Motor neuron (in vitro differentiated cells): Measurements from ENCODE around the gene IL10RA. TPM values are rescaled to one million over a fixed set of nuclear protein-coding genes. Genes with fewer than 3 reads are reported as not detected.

ENCODE experiments used
- ATAC-seq, 8 experiments: fragments of 200-7000 bp; cut with Tn5 transposase; replicated peaks in 6 of 8; 2 replicates each; pipeline ENCODE4 v1.8.0; 2021; ENCODE audit warnings: mild to moderate bottlenecking in 8 of 8, moderate library complexity in 8 of 8
- H3K27ac ChIP-seq, 2 donors: fragments of 250-450 bp; sonication (Bioruptor Pico); 2 replicates each; pipeline ENCODE4 v1.9.0; 2021; ENCODE audit warnings: antibody characterized with exemption in 2 of 2, mild to moderate bottlenecking in 2 of 2, moderate library complexity in 1 of 2
- H3K4me1 ChIP-seq, 2 donors: fragments of 250-450 bp; sonication (Bioruptor Pico); replicated peaks in 1 of 2; 2 replicates each; pipeline ENCODE4 v1.6.1; 2021; ENCODE audit warnings: antibody characterized with exemption in 2 of 2, mild to moderate bottlenecking in 2 of 2, moderate library complexity in 1 of 2
- H3K4me3 ChIP-seq, 5 donors: fragments of 250-450 bp; sonication (Bioruptor Pico); 2 replicates each; pipeline ENCODE4 v1.9.0; 2021; ENCODE audit warnings: antibody characterized with exemption in 5 of 5, mild to moderate bottlenecking in 5 of 5, moderate library complexity in 4 of 5
- WGBS, 10 experiments: fragments of 450-650 bp; shearing (Covaris generic); methylation state at CpG; one replicate each; pipeline ENCODE4 v1.0.0; 2022; 5-methylcytosine and 5-hydroxymethylcytosine counted together
- in situ Hi-C, 9 experiments: fragments of 400-800 bp; cut with MboI; loops; one replicate each; pipeline ENCODE4 v1.15.0; 2021; ENCODE audit warnings: low sequenced_read_pairs in 9 of 9, low pct_unique_long_range_greater_than_20kb in 2 of 9; ENCODE audit not compliant: unreplicated experiment in 9 of 9
- total RNA-seq, 8 experiments: library from RNA; unstranded; fragments of 300-600 nt; gene quantifications; 2 replicates each; pipeline versions ENCODE4 v1.2.3 to v1.2.4, GENCODE V29; 2022

IL10RA gene
- total RNA-seq, 8 experiments from 2014 or later: 0.33 to 3.4 (median 1.0) TPM; not detected in 1

- Histone ChIP-seq H3K27ac (no peak overlapping the region), H3K4me1 (no peaks in the 10 kb centered on the region), H3K4me3 (no peak overlapping the region)
- no peak for ATAC-seq
- in situ Hi-C loops: no loop called here
- WGBS, 10 experiments: 0 to 60% (median 33%) methylated on average over 1 to 5 of the region's 10 CpGs; no CpG with 5 or more reads in 5 of the 10 experiments
Measured at GRCh38 chr11:117998664-117999353, 12.6 kb downstream of the IL10RA start.

GRCh38 chr11:117999354-117999993 is 13.3 kb downstream of the IL10RA start:
- Histone ChIP-seq H3K4me3 (no peak overlapping the region), H3K27ac (no peak overlapping the region), H3K4me1 (no peaks in the 10 kb centered on the region)
- no peak for ATAC-seq
- in situ Hi-C loops: no loop called here
- 40 to 60% (median 57%) methylated on average over 1 to 2 of the region's 3 CpGs; no CpG with 5 or more reads in 5 of the 10 experiments for WGBS, 10 experiments

DNA sequence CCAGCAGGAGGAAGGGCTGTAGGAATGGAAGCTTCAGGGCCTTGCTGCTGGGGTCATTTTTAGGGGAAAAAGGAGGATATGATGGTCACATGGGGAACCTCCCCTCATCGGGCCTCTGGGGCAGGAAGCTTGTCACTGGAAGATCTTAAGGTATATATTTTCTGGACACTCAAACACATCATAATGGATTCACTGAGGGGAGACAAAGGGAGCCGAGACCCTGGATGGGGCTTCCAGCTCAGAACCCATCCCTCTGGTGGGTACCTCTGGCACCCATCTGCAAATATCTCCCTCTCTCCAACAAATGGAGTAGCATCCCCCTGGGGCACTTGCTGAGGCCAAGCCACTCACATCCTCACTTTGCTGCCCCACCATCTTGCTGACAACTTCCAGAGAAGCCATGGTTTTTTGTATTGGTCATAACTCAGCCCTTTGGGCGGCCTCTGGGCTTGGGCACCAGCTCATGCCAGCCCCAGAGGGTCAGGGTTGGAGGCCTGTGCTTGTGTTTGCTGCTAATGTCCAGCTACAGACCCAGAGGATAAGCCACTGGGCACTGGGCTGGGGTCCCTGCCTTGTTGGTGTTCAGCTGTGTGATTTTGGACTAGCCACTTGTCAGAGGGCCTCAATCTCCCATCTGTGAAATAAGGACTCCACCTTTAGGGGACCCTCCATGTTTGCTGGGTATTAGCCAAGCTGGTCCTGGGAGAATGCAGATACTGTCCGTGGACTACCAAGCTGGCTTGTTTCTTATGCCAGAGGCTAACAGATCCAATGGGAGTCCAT is 14.1 kb downstream of the IL10RA start:
- H3K27ac ChIP-seq: no peak overlapping the region
- WGBS, 10 experiments: 0 to 100% (median 50%) methylated on average over 1 to 3 of the region's 4 CpGs; no CpG with 5 or more reads in 2 of the 10 experiments
- no peaks in the 10 kb centered on the region for H3K4me1 ChIP-seq

DNA sequence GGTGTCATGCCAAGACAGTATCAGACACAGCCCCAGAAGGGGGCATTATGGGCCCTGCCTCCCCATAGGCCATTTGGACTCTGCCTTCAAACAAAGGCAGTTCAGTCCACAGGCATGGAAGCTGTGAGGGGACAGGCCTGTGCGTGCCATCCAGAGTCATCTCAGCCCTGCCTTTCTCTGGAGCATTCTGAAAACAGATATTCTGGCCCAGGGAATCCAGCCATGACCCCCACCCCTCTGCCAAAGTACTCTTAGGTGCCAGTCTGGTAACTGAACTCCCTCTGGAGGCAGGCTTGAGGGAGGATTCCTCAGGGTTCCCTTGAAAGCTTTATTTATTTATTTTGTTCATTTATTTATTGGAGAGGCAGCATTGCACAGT is 14.6 kb downstream of the IL10RA start:
- Histone ChIP-seq H3K4me1 (no peaks in the 10 kb centered on the region), H3K4me3 (no peak overlapping the region), H3K27ac (no peak overlapping the region)
- in situ Hi-C loops: no loop called here
- ATAC-seq: no peak
- WGBS, 10 experiments: 80 to 83% methylated on average over 1 of the region's 1 CpG; no CpG with 5 or more reads in 8 of the 10 experiments

More for the DNA sequence above, 14.1 kb downstream of the IL10RA start:
- in situ Hi-C loops: no loop called here
- H3K4me3 ChIP-seq: no peak overlapping the region
- ATAC-seq: no peak

DNA sequence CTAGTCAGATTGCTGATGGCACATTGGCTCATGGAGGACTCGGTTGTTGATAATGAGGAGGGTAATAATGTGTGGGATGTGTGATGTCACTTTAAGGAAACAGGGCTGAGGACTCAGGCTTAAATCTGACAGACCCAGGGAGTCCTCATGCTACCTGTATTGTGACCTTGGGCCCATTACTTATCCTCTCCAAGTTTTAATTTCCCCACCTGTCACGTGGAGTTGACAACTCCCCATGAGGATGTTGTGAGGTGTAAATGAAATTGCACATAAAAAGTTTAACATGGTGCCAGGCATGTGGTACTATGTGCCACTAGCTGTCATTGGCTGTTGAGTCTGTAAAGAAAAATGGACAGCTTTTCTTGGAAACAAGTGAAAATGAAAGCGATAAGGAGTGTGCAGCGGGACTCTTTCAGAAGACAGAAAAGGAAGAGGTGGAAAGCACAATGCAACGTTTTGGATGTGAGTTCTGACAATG is 15.3 kb downstream of the IL10RA start:
- no peak for ATAC-seq
- WGBS, 10 experiments: 24 to 100% (median 70%) methylated on average over 2 to 5 of the region's 5 CpGs
- in situ Hi-C loops: no loop called here
- Histone ChIP-seq H3K4me1 (no peaks in the 10 kb centered on the region), H3K27ac (no peak overlapping the region), H3K4me3 (no peak overlapping the region)

- ATAC-seq: no peak
- in situ Hi-C loops: no loop called here
- Histone ChIP-seq H3K27ac (no peak overlapping the region), H3K4me1 (no peaks in the 10 kb centered on the region), H3K4me3 (no peak overlapping the region)
- 42 to 100% (median 89%) methylated on average over 1 to 4 of the region's 6 CpGs; no CpG with 5 or more reads in 3 of the 10 experiments for WGBS, 10 experiments
Measured at GRCh38 chr11:118002010-118002540, 15.9 kb downstream of the IL10RA start.

- peak in 1 of 8 experiments; percentile 34 for ATAC-seq
- Histone ChIP-seq H3K4me3 (no peak overlapping the region), H3K27ac (no peak overlapping the region), H3K4me1 (no peaks in the 10 kb centered on the region)
- 0 to 100% (median 69%) methylated on average over 1 to 6 of the region's 7 CpGs; no CpG with 5 or more reads in 4 of the 10 experiments for WGBS, 10 experiments
- in situ Hi-C loops: no loop called here
Measured at GRCh38 chr11:118002541-118003423, 16.6 kb downstream of the IL10RA start.

- 20 to 100% (median 58%) methylated on average over 1 to 4 of the region's 4 CpGs for WGBS, 10 experiments
- ATAC-seq: no peak
- in situ Hi-C loops: no loop called here
- H3K4me1 ChIP-seq: no peaks in the 10 kb centered on the region
- H3K27ac ChIP-seq: no peak overlapping the region
- H3K4me3 ChIP-seq: no peak overlapping the region
Measured at GRCh38 chr11:118003456-118003855, 17.3 kb downstream of the IL10RA start.

GRCh38 chr11:118004543-118005223 is 18.5 kb downstream of the IL10RA start:
- no peak for ATAC-seq
- Histone ChIP-seq H3K27ac (no peak overlapping the region), H3K4me1 (no peaks in the 10 kb centered on the region), H3K4me3 (no peak overlapping the region)
- in situ Hi-C loops: no loop called here
- 0 to 86% (median 71%) methylated on average over 1 to 5 of the region's 7 CpGs; no CpG with 5 or more reads in 3 of the 10 experiments for WGBS, 10 experiments

DNA sequence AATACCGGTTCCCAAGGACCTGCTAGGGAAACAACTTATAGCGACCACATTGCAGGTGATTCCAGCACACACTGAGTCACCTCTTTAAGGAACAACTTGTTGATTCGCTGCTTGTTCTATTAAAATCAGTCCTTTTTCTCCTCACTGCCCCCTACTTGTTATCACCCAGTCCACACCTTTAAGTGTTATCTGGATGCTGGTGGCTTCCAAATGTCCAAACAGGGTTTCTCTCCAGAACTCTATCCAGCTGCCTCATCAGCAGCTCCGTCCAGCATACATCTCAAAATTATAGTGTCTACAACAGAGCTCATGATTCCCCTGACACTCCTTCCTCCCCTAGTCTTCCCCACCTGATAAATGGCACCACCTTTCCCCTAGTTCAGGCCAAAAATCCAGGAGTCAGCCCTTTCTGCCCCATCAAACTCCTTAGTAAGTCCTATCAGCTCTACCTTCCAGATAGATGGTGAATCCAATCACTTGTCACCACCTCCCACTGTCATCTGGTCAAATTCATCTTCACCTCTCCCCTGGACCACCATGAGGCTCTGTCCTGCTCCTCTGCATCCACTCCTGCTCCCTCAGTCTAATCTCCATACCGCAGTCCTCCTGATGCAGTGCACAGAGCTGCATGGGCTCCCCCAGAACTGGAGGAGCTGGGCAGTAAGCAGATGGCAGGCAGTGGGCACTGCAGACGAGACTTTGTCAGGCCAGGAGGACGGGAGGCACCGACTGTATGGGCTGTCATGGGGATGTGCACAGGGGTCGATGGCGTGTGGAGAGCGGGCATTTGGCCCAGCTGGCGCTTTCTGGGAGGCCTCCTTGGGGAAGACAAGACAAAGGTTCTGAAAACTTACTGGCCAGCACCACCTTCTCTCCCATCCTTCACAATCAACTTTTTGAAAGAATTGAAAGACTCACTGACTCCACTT is 19.3 kb downstream of the IL10RA start:
- Histone ChIP-seq H3K27ac (no peak overlapping the region), H3K4me3 (no peak overlapping the region), H3K4me1 (no peaks in the 10 kb centered on the region)
- ATAC-seq: no peak
- in situ Hi-C loops: no loop called here
- WGBS, 10 experiments: 10 to 92% (median 67%) methylated on average over 1 to 7 of the region's 12 CpGs; no CpG with 5 or more reads in 1 of the 10 experiments

DNA sequence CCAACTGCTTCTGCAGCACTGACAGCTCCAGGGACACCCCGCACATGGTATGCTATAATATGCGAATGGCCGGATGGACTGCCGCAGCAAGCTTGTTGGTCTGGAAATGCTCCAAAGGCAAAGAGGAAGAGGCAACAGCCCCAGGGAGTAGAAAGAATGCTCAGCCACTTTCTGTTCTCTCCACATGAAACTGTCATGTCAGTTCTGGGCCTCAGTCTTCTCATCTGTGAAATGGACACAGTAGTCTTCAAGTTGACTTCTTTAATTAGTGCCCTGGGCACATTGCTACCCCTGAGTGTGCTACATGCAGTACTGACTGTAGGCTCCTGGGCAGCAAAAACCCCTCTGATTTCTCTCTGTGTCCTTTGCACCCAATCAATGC is 19.9 kb downstream of the IL10RA start:
- H3K4me1 ChIP-seq: no peaks in the 10 kb centered on the region
- WGBS, 10 experiments: 30 to 100% (median 93%) methylated on average over 1 to 3 of the region's 4 CpGs; no CpG with 5 or more reads in 4 of the 10 experiments
- ATAC-seq: peak in 1 of 8 experiments; percentile 35
- H3K4me3 ChIP-seq: no peak overlapping the region
- H3K27ac ChIP-seq: no peak overlapping the region
- in situ Hi-C loops: no loop called here
